Neural crest cell (in vitro differentiated cells): ENCODE results near the gene GLT8D2. TPM values are rescaled to one million over a fixed set of nuclear protein-coding genes. Genes with fewer than 3 reads are reported as not detected.

Source experiments
- DNase-seq: peaks from one replicate; pipeline ENCODE4 v3.0.0; 2021; ENCODE audit warnings: low read depth, mixed read lengths, low spot score
- H3K27ac Mint-ChIP-seq: one replicate; pipeline ENCODE4 v1.8.0; 2021; ENCODE audit warnings: mild to moderate bottlenecking, mixed read lengths; ENCODE audit not compliant: unreplicated experiment
- H3K27me3 Mint-ChIP-seq: 2 replicates; pipeline ENCODE4 v1.8.0; 2021; ENCODE audit warnings: low read depth, mild to moderate bottlenecking, mixed read lengths
- H3K36me3 Mint-ChIP-seq: 2 replicates; pipeline ENCODE4 v1.8.0; 2021; ENCODE audit warnings: low read depth, mild to moderate bottlenecking, mixed read lengths
- H3K4me1 Mint-ChIP-seq: 2 replicates; pipeline ENCODE4 v1.8.0; 2021; ENCODE audit warnings: mixed read lengths
- H3K4me3 Mint-ChIP-seq: one replicate; pipeline ENCODE4 v1.8.0; 2021; ENCODE audit warnings: mild to moderate bottlenecking, mixed read lengths
- H3K9me3 Mint-ChIP-seq: 2 replicates; pipeline ENCODE4 v1.8.0; 2021; ENCODE audit warnings: mixed read lengths
- total RNA-seq: library from RNA; stranded (reverse); gene quantifications from 2 replicates; pipeline ENCODE4 v1.2.1, GENCODE V29; 2021
- TF ChIP-seq, protein P1 (sequence below): fragments of 200-600 bp; sonication (generic); conservative IDR thresholded peaks from 2 replicates; pipeline ENCODE4 v1.5.0; 2021; ENCODE audit warnings: antibody characterized with exemption, mild to moderate bottlenecking

GLT8D2 gene
- total RNA-seq, 1 donor from 2014 or later, result 1.5 TPM

DNA sequence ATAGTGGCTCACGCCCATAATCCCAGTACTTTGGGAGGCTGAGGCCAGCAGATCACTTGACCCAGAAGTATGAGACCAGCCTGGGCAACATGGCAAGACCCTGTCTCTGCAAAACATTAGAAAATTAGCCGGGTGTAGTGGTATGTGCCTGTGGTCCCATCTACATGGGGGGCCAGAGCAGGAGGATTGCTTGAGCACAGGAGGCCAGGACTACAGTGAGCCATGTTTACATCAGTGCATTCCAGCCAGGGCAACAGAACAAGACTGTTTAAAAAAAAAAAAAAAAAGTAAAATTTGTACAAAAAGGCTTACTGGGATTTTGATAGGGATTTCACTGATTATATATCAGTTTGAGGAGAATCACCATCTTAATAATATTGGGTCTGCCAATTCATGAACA, 22.1 kb upstream of the GLT8D2 start:
- Mint-ChIP-seq H3K27me3 (no peaks in the 10 kb centered on the region), H3K27ac (no peak overlapping the region), H3K4me3 (no peak overlapping the region), H3K4me1 (no peaks in the 10 kb centered on the region), H3K36me3 (peaks cover 2% of the 10 kb centered on the region), H3K9me3 (no peaks in the 10 kb centered on the region)
- no peak for DNase-seq
- TF ChIP-seq, protein P1, sequence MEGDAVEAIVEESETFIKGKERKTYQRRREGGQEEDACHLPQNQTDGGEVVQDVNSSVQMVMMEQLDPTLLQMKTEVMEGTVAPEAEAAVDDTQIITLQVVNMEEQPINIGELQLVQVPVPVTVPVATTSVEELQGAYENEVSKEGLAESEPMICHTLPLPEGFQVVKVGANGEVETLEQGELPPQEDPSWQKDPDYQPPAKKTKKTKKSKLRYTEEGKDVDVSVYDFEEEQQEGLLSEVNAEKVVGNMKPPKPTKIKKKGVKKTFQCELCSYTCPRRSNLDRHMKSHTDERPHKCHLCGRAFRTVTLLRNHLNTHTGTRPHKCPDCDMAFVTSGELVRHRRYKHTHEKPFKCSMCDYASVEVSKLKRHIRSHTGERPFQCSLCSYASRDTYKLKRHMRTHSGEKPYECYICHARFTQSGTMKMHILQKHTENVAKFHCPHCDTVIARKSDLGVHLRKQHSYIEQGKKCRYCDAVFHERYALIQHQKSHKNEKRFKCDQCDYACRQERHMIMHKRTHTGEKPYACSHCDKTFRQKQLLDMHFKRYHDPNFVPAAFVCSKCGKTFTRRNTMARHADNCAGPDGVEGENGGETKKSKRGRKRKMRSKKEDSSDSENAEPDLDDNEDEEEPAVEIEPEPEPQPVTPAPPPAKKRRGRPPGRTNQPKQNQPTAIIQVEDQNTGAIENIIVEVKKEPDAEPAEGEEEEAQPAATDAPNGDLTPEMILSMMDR, result no peak

DNA sequence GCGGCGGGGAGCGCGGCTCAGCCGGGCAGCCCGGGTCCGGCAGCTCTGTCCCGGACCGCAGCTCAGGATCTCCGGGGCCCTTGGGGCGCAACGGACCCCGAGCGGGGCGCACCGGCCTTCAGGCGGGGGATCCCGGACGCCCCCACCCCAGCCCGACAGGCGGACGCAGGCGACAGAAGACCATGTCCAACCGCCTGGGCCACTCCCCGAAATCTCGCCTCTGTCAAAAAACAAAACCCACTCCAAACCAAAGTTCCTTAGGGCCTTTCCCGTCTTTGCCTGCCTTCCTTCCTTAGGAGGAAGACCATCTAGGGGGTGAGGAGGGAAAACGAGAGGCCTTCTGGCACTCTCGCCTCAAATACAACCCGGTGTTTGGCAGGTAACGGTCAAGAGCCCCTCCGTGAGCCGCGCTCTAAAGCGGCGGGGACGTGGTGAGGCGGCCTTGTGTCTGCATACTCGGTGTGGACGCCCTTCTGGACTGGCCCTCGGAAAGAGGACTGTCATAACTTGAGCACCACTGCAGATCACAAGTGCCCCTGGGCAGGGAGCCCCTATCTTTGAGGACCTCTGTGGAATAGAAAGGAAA, 14.9 kb upstream of the GLT8D2 start:
- Mint-ChIP-seq H3K36me3 (no peaks in the 10 kb centered on the region), H3K4me1 (peaks cover 14% of the 10 kb centered on the region), H3K27ac (no peak overlapping the region), H3K4me3 (peak overlapping the region; percentile 93), H3K27me3 (peaks cover 15% of the 10 kb centered on the region), H3K9me3 (no peaks in the 10 kb centered on the region)
- TF ChIP-seq, protein P1, result no peak
- no peak for DNase-seq

DNA sequence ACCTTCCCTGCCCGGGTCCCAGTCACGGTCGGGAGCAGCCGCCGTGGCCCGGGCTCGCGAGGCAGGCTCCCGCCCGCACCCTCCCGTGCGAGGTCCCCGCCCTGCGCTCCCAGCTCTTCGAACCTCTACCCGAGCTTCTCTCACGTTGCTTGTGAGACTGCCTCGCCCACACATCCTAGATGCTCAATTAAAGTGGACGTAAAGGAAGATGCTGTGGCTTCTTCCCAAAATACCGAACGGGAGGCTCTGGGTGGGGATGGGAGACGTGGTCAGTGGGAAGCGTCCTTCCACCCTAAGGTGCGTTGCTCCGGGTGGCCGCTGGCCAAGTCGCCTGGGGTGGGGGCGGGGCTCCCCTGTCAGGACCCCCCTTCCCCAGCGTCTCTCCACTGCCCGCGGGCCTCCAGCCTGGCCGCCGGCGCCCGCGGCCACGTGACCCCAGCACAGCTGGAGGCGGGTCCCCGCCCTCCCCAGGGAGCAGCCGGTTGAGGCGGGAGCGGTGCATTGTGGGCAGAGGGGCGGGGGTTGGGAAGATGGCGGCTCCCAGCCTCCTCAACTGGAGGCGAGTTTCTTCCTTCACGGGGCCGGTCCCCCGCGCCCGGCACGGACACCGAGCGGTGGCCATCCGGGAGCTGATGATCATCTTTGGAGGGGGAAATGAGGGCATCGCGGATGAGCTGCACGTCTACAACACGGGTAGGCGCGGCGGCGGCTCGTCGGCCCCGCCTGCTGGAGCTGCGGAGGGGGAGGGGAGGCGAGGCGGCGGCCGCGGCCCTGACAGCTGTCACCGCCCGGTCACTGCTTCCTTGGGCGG, 14.2 kb upstream of the GLT8D2 start, which contains the start of gene HCFC2:
Gene HCFC2 (plus strand): TSS at position 501 of the 811 bp plus-strand sequence. CDS start 30 bp downstream, at position 531.
- H3K4me3 Mint-ChIP-seq, result peak within 1 kb of the TSS; percentile 94
- no peaks in the 10 kb centered on the region for H3K9me3 Mint-ChIP-seq
- peak; percentile 84 for DNase-seq
- TF ChIP-seq, protein P1, result no peak
- H3K4me1 Mint-ChIP-seq, result peaks cover 14% of the 10 kb centered on the region
- peak within 1 kb of the TSS; percentile 66 for H3K27ac Mint-ChIP-seq
- no peaks in the 10 kb centered on the region for H3K36me3 Mint-ChIP-seq
- peaks cover 21% of the 10 kb centered on the region for H3K27me3 Mint-ChIP-seq

DNA sequence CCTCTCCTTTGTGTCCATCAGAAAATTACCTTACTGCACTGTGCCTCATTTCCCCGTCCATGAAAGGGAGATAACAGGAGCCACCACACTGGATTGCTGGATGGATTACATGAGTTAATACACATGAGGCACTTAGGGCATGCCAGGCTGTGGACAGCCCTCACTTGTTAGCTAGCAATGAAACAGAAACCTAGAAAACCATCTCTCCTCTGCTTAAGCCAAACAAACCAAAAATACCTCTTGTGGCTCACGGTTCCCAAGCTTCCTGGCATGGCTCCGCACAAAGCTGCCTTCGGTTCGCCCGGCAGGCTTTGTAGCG, 13.7 kb upstream of the GLT8D2 start:
- TF ChIP-seq, protein P1, result no peak
- no peaks in the 10 kb centered on the region for H3K36me3 Mint-ChIP-seq
- H3K4me3 Mint-ChIP-seq, result peak overlapping the region; percentile 94
- H3K9me3 Mint-ChIP-seq, result no peaks in the 10 kb centered on the region
- no peak for DNase-seq
- peaks cover 14% of the 10 kb centered on the region for H3K4me1 Mint-ChIP-seq
- peaks cover 24% of the 10 kb centered on the region for H3K27me3 Mint-ChIP-seq
- H3K27ac Mint-ChIP-seq, result no peak overlapping the region

DNA sequence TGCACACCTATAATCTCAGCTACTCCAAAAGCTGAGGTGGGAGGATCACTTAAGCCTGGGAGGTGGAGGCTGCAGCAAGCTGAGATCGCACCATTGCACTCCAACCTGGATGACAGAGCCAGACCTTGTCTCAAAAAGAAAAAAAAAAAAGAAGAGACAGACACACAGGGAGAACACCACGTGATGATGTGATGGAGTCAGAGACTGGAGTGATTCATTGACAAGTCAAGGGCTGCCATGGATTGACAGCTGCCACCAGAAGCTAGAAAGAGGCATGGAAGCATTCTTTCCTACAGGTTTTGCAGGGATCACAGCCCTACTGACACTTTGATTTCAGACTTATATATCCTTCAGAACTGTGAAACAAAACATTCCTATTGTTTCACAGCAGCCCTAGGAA, 10.8 kb upstream of the GLT8D2 start:
- H3K36me3 Mint-ChIP-seq, result no peaks in the 10 kb centered on the region
- DNase-seq, result no peak

More for the DNA sequence above, 10.8 kb upstream of the GLT8D2 start:
- Mint-ChIP-seq H3K4me1 (peaks cover 13% of the 10 kb centered on the region), H3K4me3 (peak overlapping the region; percentile 52), H3K27ac (no peak overlapping the region), H3K9me3 (no peaks in the 10 kb centered on the region), H3K27me3 (peaks cover 33% of the 10 kb centered on the region)
- TF ChIP-seq, protein P1, result no peak
